GM12872 (cell line): Measurements from ENCODE around the gene OR2A1.
"Not testable (repeated sequence)": the region's sequence is repeated elsewhere in the genome, so short reads cannot be mapped to it uniquely, and the experiment has no call there.

Experiments
- CTCF ChIP-seq: IDR thresholded peaks from 3 replicates; pipeline ENCODE4 v1.5.1; 2011; ENCODE audit warnings: low read depth, mild to moderate bottlenecking, low read length, moderate library complexity; ENCODE audit not compliant: insufficient read depth

The OR2A1 gene

GRCh38 chr7:144311872-144312469, at the start of gene OR2A1:
Gene OR2A1, plus strand, starts transcription at chr7:144312419. Its CDS starts 5,706 bp downstream, at chr7:144318125.
- TF ChIP-seq CTCF: not testable (repeated sequence)

GRCh38 chr7:144264692-144265091, 47.5 kb upstream of the OR2A1 start, which contains the start of gene OR2A7:
Gene OR2A7, minus strand, starts transcription at chr7:144264792. Its CDS starts 5,164 bp downstream, at chr7:144259628.
- not testable (repeated sequence) for TF ChIP-seq CTCF

- TF ChIP-seq CTCF: not testable (repeated sequence)
Measured at GRCh38 chr7:144269188-144269587, 43.0 kb upstream of the OR2A1 start, which contains the start of gene CTAGE8. Gene CTAGE8, minus strand, starts transcription at chr7:144269288. Its CDS starts 38 bp downstream, at chr7:144269250.

- not testable (repeated sequence) for TF ChIP-seq CTCF
Measured at GRCh38 chr7:144355176-144355822, 43.1 kb downstream of the OR2A1 start, which contains the start of gene ARHGEF5. Gene ARHGEF5, plus strand, starts transcription at chr7:144355402. Its CDS starts 7,268 bp downstream, at chr7:144362670.
